ENCODE results near the gene SH3BGR.
"Not testable (repeated sequence)": the region's sequence is repeated elsewhere in the genome, so short reads cannot be mapped to it uniquely, and the experiment has no call there.

SH3BGR gene

DNA sequence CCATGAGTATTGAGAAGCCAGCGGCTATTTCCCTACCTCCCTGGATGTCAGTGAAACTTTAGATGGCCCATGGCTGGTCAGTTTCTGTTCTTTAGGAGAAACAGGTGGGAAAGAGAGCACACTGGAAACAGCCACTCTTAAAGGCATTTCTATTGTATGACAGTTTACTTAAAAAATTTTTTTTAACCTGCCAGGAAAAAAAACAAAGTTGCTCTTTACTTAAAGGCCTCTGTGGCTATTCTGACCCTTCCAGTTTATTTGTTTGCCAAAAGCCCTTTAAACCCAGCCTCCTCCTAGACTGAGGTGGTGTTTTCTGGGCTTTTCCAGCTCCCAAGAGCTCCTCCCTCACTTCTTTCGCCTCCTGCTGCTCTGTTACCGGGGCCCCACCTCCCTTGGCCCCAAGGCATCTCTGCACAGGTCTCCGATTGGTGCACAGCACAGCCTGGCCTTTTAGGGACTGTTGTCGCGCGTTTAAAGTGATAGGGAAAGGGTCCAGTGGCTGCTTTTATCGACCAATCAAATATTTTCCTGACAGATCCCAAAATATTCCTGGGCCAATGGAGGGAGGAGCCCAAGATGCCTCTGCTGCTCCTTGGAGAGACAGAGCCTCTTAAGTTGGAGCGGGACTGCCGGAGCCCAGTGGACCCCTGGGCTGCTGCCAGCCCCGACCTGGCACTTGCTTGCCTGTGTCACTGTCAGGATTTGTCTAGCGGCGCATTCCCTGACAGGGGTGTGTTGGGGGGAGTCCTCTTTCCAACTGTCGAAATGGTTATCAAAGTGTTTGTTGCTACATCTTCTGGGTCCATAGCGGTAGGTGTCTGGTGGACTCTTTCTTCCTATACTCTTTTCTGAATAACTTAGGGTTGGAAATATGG, at the start of gene SH3BGR:
SH3BGR (plus strand) TSS at position 639 of the 875 bp plus-strand sequence; CDS start at position 766, 127 bp downstream.
- no peak for DNase-seq (ENCODE audit: low read depth)

GRCh38 chr21:39406065-39406464, 45.7 kb upstream of the SH3BGR start:
- no peak for DNase-seq (ENCODE audit: low read depth)

- not testable (repeated sequence) for DNase-seq (ENCODE audit: low read depth)
Measured at GRCh38 chr21:39419204-39419603, 32.6 kb upstream of the SH3BGR start.

DNA sequence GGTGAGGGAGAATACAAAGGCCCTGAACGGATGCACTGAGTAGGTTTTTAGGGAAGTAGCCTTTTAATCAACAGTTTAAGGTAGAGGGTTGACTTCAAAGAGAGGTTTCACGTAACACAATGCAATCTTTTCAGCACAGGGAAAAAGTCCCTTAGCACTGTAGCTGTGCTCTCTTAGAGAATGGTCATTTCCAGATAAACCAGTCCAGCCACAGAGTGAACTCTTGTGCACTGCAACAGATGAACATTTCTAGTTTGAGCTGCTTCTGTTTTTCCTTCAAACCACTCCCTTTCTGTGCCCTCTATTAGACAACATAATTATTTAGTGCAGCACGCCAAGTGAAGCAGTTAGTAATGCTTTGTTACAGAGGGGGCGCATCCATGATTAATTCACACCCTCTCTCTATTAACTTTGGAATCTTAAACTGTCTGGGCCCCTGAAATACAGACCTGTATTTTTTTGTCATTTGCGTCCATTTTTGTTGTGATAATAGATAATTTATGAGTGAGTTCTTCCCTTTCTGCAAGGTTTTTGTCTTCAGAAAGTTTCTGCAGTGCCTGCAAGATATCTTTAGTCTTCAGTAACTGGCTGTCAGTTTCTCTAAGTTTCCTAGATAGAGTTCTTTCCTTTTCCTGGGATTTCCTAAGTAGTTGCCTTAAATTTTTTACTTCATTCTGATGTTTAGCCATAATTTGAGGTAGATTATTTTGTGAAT, 29.1 kb upstream of the SH3BGR start:
- no peak for DNase-seq (ENCODE audit: low read depth)

DNA sequence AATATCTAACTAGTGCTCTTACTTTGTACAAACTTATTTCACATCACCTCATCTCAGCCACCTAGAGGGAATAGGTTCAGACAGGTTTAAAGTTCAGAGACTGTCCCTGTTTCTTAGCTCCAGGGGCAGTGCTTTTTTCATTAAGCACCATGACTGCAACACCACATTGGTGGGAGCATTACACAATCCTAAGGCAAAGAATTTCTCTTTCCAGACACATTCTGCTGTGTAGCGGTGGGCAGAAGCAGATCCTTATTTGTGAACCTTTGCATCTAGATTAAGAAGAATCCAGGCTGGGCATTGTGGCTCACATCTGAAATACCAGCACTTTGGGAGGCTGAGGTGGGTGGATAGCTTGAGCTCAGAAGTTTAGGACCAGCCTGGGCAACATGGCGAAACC, 22.3 kb upstream of the SH3BGR start:
- DNase-seq (ENCODE audit: low read depth): no peak

DNA sequence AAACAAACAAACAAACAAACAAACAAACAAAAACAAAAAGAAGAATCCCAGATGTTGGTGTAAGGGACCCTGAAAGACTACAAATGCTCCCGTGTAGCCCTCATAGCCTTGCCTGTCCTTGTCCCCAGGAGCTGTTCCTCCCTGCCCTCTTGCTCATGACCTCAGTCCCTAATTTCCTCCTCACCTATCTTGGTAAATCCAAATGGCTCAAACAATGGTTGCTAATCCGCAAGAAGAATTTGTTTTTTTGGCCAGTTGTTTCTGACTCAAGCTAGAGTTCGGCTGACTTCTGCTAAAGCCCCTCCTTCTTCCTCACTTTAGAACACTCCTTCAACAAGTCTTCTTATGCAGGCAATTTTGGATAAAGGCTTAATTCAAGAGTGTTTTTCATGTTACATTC, 21.8 kb upstream of the SH3BGR start:
- no peak for DNase-seq (ENCODE audit: low read depth)

DNA sequence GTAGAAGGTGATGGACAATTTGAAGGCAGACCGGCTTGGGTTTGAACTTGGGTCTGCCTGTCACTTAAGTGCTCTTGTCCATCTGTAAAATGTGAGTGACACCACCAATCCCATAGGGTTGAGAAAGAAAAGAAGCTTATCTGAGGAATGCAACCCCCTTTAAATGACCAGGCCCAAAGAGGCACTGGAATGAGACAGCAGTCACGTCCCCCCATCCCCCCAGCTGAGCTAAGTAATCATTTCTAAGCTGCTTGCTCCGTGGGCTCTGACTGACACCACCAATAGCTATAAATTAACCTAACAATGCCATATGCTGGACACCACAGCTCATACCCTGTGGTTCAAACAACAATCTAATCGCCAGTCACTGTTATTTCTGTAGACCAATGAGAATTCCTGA, 21.3 kb upstream of the SH3BGR start:
- no peak for DNase-seq (ENCODE audit: low read depth)

DNA sequence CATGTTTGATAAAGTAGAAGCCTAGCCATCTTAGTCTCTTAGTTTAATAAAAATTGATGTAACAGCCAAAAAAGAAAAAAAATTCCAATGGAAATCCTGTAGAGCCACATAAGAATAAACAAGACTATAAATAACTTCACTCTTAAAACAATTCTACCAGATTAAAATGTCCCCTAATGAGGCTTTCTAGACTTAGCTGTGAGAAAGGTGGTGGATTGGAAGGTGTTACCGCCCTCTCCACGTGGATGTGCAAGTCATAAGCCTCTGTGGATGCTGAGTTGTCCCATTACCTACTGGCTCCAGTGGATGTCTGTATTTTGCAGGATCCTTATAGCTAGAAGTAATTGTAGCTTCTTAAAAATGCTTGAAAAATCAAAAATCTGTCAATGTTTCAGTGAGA, 20.8 kb upstream of the SH3BGR start:
- DNase-seq (ENCODE audit: low read depth): no peak

DNA sequence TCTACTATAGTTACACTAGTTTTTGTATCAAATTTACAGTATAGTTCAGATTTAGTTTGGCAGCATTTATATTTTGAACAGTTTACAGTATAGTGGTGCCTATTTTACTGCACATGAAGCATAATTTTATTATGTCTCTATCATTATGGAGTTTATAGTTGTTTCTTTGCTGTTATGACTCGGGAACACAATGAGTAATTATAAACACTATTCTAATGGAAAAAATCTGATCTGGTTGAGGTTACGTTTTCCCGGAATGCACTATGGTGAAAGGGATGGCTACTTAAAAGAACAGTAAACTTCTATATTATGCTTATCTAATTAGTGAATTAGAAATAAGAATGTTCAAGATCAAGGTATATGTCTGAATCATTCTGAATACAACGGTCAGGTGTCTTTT, 16.8 kb upstream of the SH3BGR start:
- peak; percentile 33 for DNase-seq (ENCODE audit: low read depth)

DNA sequence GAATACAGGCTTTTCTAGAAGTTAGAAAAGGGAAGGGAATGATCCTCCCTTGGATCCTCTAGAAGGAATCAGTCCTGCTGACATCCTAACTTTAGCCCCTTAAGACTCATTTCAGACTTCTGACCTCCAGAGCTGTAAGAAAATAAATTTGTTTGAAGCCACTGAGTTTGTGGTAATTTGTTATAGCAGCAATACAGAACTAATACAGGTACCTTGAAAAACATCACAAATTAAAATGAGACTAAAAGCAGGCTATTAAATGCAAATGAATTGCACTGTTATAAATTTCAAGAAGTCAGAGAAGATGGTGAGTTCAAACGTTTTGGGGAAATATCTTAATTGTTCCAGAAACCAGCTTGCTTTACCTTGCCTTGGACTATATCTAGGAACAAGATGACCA, 12.5 kb upstream of the SH3BGR start:
- no peak for DNase-seq (ENCODE audit: low read depth)

DNA sequence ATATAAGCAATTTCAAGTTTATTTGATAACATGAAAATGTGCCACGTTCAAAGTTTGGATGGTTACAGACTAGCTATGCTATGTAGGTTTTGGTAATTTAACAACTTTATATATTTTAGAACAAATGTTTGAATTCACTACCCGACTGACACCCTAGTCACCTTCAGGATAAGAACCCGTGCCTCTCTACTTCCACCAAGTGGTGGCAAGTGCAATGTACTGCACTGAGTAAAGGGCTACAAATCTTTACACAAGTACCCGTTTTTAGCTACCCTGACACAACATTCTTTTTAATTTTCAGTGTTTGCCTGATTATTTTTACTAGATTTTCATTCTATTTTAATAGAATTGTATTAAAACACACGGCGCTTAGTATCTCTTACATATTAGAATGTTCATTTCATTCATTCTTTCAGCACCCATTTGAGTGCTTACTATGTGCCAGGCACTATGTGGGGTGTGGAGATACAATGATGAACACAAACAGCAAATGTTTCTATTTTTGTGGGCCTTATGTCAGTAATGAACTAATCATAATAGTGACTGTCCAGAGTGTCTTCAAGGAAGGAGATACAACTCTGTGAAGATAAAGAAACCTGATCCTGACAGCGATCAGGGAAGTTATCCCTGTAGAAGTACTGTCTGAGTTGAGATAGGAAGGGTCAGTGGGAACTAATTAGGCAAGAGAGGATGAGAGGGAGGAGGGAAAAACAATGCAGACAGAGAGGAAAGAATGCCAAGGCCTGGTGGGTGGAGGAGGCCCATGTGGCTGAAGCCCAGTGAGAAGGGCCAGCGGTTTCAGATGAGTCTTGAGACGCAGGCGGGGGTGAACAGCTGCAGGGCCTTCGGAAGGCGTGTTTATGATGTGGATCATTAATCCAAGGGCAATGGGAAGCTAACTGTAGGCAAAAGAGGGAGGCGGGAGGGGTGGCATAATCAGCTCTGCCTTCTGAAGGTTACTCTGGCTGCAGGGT, 10.0 kb upstream of the SH3BGR start:
- DNase-seq (ENCODE audit: low read depth): peak; percentile 62

GRCh38 chr21:39444421-39445180, 7.2 kb upstream of the SH3BGR start:
- peak; percentile 51 for DNase-seq (ENCODE audit: low read depth)

DNA sequence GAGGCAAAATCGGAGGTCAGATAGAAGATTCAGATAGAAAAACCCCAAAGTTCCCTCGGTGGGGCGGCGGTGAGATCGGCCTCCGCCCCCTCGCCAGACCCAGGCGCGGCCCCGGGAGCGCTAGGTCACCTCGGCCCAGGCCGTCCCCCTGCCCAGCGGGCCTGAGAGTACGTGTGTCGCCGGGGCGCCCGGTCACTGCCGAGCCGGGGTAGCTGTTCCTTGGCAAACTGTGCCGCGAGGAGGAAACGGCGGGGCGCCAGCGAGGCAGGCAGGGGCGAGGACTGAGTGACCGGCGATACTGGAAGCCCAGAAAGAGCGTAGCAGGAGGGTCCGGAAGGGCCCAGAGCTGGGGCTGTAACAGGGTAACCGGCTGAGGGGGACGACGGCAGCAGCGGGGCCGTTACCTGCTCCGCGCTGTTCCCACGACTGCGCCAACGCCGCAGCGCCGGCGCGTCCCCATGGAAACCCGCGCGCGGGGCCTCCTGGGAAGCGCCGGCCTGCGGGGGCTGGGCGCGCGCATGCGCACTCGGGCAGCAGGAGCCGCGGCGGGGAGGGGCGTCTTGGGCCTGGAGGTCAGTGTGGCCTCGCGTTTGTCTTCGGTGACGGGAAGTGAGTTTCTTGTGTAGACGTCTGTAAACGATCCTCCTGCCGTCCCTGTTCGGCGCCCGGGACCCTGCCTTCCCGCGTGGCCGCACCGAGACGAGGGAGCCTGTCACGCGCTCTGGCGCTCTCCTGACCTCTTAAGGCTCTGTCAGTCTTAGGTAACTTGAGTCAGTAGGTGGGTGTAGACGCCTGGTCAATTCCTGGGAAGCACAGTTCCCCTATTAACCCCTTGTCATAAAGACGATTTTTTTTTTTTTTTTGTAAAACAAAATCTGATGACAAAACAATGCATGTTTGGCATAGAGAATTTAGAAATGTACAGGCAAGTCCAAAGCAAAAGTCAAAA, 6.2 kb upstream of the SH3BGR start, which contains the start of gene LCA5L:
LCA5L (minus strand) TSS at position 458 of the 949 bp plus-strand sequence. CDS start 17,285 bp downstream, outside the sequence.
- DNase-seq (ENCODE audit: low read depth): peak; percentile 88

DNA sequence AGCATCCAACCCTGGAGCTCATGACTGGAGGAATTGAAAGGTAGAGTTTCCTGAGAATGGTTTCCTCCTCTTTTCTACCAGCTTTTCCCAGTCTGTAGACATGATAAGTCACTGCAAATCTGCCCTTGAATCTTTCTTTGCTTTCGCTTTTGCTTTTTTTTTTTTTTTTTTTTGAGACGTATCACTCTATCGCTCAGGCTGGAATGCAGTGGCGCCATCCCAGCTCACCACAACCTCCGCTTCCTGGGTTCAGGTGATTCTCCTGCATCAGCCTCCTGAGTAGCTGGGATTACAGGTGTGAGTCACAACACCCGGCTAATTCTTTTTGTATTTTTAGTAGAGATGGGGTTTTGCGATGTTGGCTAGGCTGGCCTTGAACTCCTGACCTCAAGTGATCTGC, 4.5 kb upstream of the SH3BGR start:
- no peak for DNase-seq (ENCODE audit: low read depth)

DNA sequence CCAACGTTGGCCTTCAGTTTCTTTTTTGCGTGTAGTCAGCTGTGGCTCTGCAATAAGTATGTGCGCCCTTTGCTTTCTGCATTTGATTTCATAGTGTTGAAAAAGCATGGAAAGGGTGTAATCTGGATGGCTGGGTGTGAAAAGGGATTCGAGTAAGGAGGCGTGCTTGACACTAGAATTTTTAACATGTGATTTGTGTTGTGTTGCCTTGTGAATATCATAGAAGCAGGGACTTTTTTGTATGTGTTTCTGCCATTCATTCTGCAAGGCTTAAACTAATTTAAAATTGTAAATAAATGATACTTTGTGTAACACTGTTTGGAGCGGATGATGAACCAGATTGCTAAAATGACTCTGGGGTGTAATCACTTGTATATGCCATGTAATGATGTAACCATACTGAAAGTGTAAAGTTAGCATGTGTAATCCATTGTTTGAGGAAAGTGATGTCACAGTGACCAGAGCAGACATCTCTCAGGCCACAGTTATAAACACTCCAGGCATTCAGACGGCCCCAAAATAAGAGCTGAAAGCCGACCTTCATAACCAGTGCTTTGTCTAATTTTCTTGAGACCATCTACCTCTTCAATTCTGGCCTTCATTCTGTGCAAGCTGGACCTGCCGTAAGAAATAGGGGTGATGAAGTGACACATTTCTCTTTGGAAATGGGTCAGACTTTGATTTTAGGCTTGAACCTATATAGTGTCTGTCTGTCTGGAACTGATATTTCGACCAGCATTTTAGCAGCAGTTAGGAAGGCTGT, 618 bp downstream of the SH3BGR start:
- peak; percentile 53 for DNase-seq (ENCODE audit: low read depth)

GRCh38 chr21:39452970-39453342, 1.2 kb downstream of the SH3BGR start:
- no peak for DNase-seq (ENCODE audit: low read depth)

- DNase-seq (ENCODE audit: low read depth): no peak
Measured at GRCh38 chr21:39453571-39454179, 1.9 kb downstream of the SH3BGR start.

- no peak for DNase-seq (ENCODE audit: low read depth)
Measured at GRCh38 chr21:39454949-39455668, 3.3 kb downstream of the SH3BGR start.

All from ELR (cell line).